ENCODE data around the gene CTNNA3. TPM values are rescaled to one million over a fixed set of nuclear protein-coding genes. Genes with fewer than 3 reads are reported as not detected.
A peak's percentile ranks its signal among the peaks of the same experiment; 100 is the strongest.
"Not testable (repeated sequence)": the region's sequence is repeated elsewhere in the genome, so short reads cannot be mapped to it uniquely, and the experiment has no call there.

Gene CTNNA3
- total RNA-seq, 1 experiment from 2014 or later = 0.85 TPM

DNA sequence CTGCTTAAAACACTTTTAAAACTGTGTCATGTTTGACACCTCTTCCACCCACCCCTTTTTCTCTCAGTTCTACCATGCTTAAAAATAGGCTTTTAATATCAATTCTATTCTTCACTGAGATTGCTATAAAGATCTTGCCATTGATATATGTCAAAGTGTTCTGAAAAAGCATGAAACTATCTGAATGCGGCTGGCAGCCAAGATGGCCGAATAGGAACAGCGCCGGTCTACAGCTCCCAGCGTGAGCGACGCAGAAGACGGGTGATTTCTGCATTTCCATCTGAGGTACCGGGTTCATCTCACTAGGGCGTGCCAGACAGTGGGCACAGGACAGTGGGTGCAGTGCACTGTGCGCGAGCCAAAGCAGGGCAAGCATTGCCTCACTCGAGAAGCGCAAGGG, 137.7 kb downstream of the CTNNA3 start:
- intact Hi-C loops (cut with micrococcal nuclease; ENCODE audit: unreplicated experiment); in situ Hi-C loops (cut with HindIII; ENCODE audit: low pct_unique_long_range_greater_than_20kb, low sequenced_read_pairs); H3K27ac ChIP-seq (ENCODE audit: low read length); H3K9me3 ChIP-seq (ENCODE audit: control insufficient read depth, insufficient read depth, low read depth, low read length); DNase-seq (ENCODE audit: low read depth, low spot score); POLR2A ChIA-PET; H3K4me1 ChIP-seq (ENCODE audit: control insufficient read depth, insufficient read depth, low read length); H3K4me3 ChIP-seq (ENCODE audit: low read depth in 2 of 2, low read length in 2 of 2); ATAC-seq; CTCF ChIA-PET; H3K27me3 ChIP-seq (ENCODE audit: control insufficient read depth, insufficient read depth, low read length); BruUV-seq (replicated peaks); H3K36me3 ChIP-seq (ENCODE audit: control insufficient read depth, insufficient read depth, low read length): not testable (repeated sequence)

DNA sequence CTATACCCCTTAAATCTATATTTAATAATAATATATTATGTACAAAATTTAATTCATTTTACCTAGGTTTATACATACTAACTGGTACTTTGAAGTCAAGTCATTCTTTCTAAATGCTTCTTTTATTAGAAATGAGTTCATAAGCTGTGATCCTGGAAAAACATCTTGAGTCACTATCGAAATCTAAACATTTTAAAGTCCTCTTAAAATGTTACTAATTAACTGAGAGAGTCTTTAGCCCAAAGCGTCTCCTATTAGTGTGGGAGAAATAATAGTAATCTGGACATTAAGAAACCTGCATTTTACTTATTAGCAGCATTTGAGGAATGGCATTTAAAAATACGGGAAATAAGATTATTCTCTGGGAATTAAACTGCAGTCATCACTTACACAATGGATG, 142.7 kb downstream of the CTNNA3 start:
- H3K4me3 ChIP-seq (ENCODE audit: low read depth in 2 of 2, low read length in 2 of 2) = no peak overlapping the region
- no peaks in the 10 kb centered on the region for H3K27me3 ChIP-seq (ENCODE audit: control insufficient read depth, insufficient read depth, low read length)
- no TSS peak for BruUV-seq (replicated peaks)
- ATAC-seq = no peak
- POLR2A ChIA-PET = no interaction called here
- TF ChIP-seq TCF7L2 (IDR thresholded peaks at IDR 0.05; ENCODE audit: low read depth, low read length) (no peak), POLR2AphosphoS5 (IDR thresholded peaks at IDR 0.05; ENCODE audit: low read depth, low read length) (no peak), SIN3A (IDR thresholded peaks at IDR 0.05; ENCODE audit: borderline replicate concordance, insufficient read depth, low read depth, low read length) (no peak)
- TF ChIP-seq, protein P1, sequence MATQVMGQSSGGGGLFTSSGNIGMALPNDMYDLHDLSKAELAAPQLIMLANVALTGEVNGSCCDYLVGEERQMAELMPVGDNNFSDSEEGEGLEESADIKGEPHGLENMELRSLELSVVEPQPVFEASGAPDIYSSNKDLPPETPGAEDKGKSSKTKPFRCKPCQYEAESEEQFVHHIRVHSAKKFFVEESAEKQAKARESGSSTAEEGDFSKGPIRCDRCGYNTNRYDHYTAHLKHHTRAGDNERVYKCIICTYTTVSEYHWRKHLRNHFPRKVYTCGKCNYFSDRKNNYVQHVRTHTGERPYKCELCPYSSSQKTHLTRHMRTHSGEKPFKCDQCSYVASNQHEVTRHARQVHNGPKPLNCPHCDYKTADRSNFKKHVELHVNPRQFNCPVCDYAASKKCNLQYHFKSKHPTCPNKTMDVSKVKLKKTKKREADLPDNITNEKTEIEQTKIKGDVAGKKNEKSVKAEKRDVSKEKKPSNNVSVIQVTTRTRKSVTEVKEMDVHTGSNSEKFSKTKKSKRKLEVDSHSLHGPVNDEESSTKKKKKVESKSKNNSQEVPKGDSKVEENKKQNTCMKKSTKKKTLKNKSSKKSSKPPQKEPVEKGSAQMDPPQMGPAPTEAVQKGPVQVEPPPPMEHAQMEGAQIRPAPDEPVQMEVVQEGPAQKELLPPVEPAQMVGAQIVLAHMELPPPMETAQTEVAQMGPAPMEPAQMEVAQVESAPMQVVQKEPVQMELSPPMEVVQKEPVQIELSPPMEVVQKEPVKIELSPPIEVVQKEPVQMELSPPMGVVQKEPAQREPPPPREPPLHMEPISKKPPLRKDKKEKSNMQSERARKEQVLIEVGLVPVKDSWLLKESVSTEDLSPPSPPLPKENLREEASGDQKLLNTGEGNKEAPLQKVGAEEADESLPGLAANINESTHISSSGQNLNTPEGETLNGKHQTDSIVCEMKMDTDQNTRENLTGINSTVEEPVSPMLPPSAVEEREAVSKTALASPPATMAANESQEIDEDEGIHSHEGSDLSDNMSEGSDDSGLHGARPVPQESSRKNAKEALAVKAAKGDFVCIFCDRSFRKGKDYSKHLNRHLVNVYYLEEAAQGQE (IDR thresholded peaks at IDR 0.05; ENCODE audit: insufficient read depth in 1 of 2, low read depth in 2 of 2, low read length in 1 of 2) = no peak
- TF ChIP-seq, protein P2, sequence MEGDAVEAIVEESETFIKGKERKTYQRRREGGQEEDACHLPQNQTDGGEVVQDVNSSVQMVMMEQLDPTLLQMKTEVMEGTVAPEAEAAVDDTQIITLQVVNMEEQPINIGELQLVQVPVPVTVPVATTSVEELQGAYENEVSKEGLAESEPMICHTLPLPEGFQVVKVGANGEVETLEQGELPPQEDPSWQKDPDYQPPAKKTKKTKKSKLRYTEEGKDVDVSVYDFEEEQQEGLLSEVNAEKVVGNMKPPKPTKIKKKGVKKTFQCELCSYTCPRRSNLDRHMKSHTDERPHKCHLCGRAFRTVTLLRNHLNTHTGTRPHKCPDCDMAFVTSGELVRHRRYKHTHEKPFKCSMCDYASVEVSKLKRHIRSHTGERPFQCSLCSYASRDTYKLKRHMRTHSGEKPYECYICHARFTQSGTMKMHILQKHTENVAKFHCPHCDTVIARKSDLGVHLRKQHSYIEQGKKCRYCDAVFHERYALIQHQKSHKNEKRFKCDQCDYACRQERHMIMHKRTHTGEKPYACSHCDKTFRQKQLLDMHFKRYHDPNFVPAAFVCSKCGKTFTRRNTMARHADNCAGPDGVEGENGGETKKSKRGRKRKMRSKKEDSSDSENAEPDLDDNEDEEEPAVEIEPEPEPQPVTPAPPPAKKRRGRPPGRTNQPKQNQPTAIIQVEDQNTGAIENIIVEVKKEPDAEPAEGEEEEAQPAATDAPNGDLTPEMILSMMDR (IDR thresholded peaks at IDR 0.05) = no peak
- CTCF ChIA-PET = no interaction called here
- intact Hi-C loops (cut with micrococcal nuclease; ENCODE audit: unreplicated experiment) = no loop called here
- H3K4me1 ChIP-seq (ENCODE audit: control insufficient read depth, insufficient read depth, low read length) = no peaks in the 10 kb centered on the region
- H3K27ac ChIP-seq (ENCODE audit: low read length) = no peak overlapping the region
- H3K36me3 ChIP-seq (ENCODE audit: control insufficient read depth, insufficient read depth, low read length) = no peaks in the 10 kb centered on the region
- H3K9me3 ChIP-seq (ENCODE audit: control insufficient read depth, insufficient read depth, low read depth, low read length) = no peaks in the 10 kb centered on the region
- no peak for DNase-seq (ENCODE audit: low read depth, low spot score)
- in situ Hi-C loops (cut with HindIII; ENCODE audit: low pct_unique_long_range_greater_than_20kb, low sequenced_read_pairs) = no loop called here

DNA sequence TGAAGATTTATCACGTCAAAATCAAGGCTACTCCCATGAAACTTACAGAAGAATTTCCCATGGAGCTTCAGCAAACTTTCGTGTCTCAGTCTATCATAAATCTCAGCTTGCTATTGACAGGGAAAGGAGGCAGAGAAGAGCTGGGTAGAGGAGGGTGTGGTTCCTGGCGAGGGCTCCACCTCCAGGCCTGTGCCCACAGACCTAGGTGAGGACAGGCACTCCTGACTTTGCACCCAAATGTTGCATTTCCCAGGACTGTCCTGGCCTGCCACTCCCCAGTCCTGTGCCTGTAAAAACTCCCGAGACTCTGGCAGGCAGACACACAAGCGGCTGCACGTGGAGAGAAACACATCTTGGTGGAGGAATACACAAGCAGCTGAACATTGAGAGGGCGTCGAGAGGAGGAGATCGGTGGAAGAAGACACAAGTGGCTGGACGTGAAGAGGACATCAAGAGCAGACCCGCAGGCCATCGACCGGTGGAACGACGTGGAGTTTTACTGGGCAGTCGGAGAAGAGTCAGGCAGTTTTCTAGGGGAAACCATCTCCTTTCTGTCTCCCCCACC, 145.1 kb downstream of the CTNNA3 start:
- Histone ChIP-seq H3K27ac (ENCODE audit: low read length) (no peak overlapping the region), H3K4me3 (ENCODE audit: low read depth in 2 of 2, low read length in 2 of 2) (no peak overlapping the region), H3K36me3 (ENCODE audit: control insufficient read depth, insufficient read depth, low read length) (no peaks in the 10 kb centered on the region), H3K27me3 (ENCODE audit: control insufficient read depth, insufficient read depth, low read length) (no peaks in the 10 kb centered on the region), H3K9me3 (ENCODE audit: control insufficient read depth, insufficient read depth, low read depth, low read length) (no peaks in the 10 kb centered on the region), H3K4me1 (ENCODE audit: control insufficient read depth, insufficient read depth, low read length) (no peaks in the 10 kb centered on the region)
- intact Hi-C loops (cut with micrococcal nuclease; ENCODE audit: unreplicated experiment) = no loop called here
- peak; percentile 66 for ATAC-seq
- in situ Hi-C loops (cut with HindIII; ENCODE audit: low pct_unique_long_range_greater_than_20kb, low sequenced_read_pairs) = no loop called here
- TF ChIP-seq TCF7L2 (IDR thresholded peaks at IDR 0.05; ENCODE audit: low read depth, low read length) (no peak), POLR2AphosphoS5 (IDR thresholded peaks at IDR 0.05; ENCODE audit: low read depth, low read length) (no peak), SIN3A (IDR thresholded peaks at IDR 0.05; ENCODE audit: borderline replicate concordance, insufficient read depth, low read depth, low read length) (no peak)
- TF ChIP-seq, protein P1 (IDR thresholded peaks at IDR 0.05; ENCODE audit: insufficient read depth in 1 of 2, low read depth in 2 of 2, low read length in 1 of 2) = no peak
- TF ChIP-seq, protein P2 (IDR thresholded peaks at IDR 0.05) = no peak
- ChIA-PET POLR2A (no interaction called here), CTCF (no interaction called here)
- DNase-seq (ENCODE audit: low read depth, low spot score) = no peak
- BruUV-seq (replicated peaks) = no TSS peak
